HG02981 (cell line): ENCODE results near the gene SYNPR.
"Not testable (repeated sequence)": the region's sequence is repeated elsewhere in the genome, so short reads cannot be mapped to it uniquely, and the experiment has no call there.

Source experiments
- ATAC-seq: cut with Tn5 transposase; IDR thresholded peaks from one replicate; pipeline ENCODE4 v1.9.1; 2021; ENCODE audit warnings: mild to moderate bottlenecking, moderate library complexity; ENCODE audit not compliant: unreplicated experiment

The SYNPR gene

GRCh38 chr3:63278171-63279004 is at the start of gene SYNPR:
Gene SYNPR, plus strand, starts transcription at chr3:63278308.
- ATAC-seq = no peak

- peak; percentile 73 for ATAC-seq
Observed at GRCh38 chr3:63228677-63229076, 49.4 kb upstream of the SYNPR start.

- ATAC-seq = no peak
Observed at GRCh38 chr3:63230146-63230545, 48.0 kb upstream of the SYNPR start.

GRCh38 chr3:63231643-63232042 is 46.5 kb upstream of the SYNPR start:
- ATAC-seq = no peak

DNA sequence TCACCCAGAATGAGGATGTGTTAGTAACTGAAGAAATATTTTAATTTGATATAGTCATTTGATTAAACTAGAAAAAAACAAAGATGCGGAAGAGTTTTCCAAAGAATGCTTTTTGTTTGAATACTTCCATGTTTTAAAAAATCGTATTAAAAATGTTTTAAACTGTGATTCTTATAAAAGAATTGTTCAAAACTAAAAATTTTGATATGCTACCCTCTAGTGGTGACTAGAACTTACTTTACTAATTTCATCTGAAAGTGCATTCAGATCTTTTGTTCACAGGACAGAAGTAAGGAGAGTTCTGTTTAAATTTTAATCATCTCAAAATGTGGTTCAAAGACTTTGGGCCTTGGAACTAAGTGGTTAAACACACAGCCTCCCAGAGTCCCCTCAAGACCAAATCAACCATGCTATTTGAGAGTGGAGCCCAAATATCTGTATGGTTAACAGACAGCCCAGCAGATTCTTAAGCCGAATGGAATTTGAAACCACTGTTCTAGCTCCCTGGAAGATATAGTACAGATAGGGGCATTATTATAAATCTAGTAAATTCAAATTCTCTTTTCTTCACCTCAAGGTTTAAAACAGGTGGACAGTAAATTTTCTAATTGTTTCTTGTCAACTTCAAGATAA is 45.2 kb upstream of the SYNPR start:
- no peak for ATAC-seq

GRCh38 chr3:63240381-63240902 is 37.7 kb upstream of the SYNPR start:
- no peak for ATAC-seq

- no peak for ATAC-seq
Observed at GRCh38 chr3:63242124-63242523, 36.0 kb upstream of the SYNPR start.

- ATAC-seq = no peak
Observed at GRCh38 chr3:63244486-63244885, 33.6 kb upstream of the SYNPR start.

DNA sequence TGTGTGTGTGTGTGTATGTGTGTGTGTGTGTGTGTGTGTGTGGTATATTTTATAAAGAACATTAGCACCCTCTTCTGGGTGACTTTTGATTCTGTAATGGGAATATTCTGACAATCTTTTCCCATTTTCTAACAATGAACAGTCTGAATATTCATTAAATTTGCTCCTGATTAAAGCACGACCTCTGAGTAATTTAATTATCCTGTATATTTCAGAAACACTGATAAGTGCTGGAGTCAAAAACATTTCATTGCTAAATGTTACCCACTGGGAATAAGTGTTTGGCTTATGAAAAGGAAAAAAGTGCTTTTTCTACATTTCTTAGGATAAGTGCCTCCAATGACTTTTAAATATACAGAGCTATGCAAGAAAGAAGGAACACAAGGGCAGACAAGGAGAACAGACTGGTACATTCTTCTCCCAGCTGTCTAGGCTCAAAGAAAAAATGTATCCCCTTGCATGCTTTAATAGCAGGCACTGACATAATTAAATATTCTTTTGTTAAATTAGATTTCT is 32.3 kb upstream of the SYNPR start:
- no peak for ATAC-seq

DNA sequence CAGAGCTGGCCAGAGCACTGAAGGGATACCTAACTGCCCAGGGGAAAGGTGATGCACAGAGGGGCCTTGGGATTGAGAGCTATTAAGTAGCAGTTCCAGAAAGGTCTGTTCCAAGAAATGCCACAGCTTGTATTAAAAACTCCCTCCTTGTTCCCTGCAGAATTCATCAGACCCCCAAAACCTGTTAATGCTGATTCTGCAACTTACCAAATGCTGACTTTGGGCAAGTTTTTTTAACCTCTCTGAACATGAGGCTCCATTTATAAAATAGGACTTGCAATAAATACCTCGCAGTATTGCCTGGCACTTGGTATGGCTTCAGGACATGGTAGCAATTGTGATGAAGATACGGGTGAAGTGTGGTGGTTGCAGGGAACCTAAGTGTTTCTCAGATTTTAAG is 30.1 kb upstream of the SYNPR start:
- ATAC-seq = no peak

DNA sequence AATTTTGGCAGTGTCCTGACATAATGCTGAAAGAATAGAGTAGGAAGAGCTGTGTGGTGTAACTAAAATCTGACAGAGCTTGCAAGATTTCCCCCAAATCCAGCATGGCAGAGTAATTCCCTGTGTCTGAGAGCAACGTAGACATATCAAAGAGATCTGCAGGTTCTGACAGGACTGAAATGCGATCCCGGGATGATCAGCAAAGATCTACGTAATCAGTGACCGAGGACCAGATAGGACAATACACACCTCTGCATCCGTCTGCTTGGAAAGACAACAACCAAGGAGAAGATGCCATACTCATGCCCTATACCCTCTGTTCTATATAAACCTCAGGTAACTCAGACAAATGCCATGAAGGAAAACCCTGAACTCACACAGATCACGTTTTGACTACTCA is 26.6 kb upstream of the SYNPR start:
- ATAC-seq = no peak

DNA sequence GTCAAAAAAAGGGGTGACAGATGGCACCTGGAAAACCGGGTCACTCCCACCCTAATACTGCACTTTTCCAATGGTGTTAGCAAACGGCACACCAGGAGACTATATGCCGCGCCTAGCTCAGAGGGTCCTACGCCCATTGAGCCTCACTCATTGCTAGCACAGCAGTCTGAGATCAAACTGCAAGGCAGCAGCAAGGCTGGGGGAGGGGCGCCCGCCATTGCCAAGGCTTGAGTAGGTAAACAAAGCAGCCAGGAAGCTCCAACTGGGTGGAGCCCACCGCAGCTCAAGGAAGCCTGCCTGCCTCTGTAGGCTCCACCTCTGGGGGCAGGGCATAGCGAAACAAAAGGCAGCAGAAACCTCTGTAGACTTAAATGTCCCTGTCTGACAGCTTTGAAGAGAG is 22.3 kb upstream of the SYNPR start:
- not testable (repeated sequence) for ATAC-seq

- ATAC-seq = no peak
Observed at GRCh38 chr3:63264716-63265115, 13.4 kb upstream of the SYNPR start.

DNA sequence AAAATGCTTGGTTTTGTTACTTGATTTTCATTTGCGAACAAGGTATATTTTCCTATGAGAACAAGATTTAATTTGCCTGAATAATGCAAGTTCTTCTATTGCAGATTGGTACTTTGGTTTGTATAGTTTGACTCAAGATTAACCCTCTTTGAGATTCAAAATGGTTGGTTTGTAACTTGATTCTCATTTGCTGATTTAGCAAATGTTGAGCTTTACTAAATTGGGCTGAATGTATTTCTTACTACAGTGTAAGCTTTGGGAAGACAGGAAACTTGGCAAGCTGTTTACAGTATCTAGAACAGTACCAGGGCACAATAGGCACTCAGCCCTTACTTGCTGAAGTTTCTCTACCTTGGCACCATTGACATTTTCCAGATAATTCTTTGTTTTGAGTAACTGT is 3.7 kb upstream of the SYNPR start:
- ATAC-seq = no peak

DNA sequence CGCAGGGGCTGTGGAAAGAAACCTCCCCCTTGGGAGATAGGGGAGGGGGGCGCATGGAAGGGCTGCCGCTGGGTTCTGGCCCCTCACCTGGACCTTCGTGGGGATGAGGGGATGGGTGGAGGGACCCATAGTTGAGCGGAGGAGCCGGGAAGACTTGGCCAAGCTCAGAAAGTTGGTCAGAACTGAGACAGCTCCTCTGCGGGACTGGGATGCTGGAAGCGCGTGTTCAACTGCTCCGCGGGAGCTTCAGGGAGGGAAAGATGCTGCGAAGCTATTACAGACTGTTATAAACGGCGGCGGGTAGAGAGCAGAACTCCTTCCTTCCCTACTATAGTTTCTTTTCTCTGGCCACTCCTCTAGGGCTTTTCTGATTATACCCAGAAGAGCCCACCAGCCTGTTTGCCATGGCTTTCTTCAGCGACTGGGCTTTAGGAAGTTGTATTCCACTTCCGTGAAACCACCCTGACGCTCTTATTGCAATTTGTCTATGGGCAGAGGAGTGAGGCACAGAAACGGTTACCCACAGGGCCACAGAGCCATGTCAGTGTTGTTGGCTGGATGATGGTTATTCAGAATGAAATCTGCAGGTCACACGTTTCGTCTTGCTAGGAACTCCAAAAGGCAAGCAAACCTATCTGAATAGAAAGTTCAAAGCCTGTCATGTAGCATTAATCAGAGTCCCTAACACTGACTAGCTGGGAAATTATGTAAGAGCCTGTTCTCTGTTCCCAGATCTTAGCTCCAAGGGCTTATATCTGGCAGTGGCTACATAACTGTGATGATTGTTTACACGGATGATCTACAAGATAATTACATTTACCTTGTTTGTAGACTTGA is 1.1 kb downstream of the SYNPR start:
- ATAC-seq = no peak

DNA sequence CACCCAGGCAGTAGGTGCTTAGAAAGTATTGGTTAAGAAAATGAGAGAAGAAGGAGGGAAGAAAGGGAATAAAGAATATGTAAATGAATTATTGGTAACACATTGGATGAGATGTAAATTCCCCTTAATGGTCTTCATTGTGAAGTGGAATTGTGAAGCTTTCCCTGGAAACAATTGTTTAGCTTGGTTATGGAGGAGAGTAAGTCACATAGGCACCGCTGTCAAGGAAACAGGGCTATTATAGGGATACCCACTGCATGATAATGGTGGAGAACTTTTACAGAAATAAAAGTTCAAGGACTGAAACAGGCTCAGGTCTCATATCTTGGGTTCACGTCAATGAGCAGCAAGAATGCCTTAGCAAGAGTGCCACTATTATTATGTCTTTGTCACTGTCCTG is 9.5 kb downstream of the SYNPR start:
- ATAC-seq = no peak

DNA sequence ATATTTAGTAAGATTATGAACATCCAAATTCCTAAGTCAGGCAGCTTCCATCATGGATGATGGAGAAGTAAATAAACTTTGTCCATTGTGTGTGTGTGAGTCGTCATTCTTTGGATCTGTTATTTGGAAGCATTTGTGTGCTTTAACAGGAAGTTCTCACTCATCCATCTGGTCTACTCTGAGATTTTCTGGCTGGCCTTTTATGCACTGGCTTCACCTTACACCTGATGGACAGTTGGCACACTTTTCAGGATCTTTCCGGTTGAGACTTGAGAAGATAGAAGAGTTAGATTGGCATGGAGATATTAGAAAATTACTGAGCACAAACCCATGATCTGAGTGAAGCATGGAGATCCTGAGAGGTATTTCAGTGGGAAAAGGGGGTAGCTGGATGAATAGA is 12.6 kb downstream of the SYNPR start:
- ATAC-seq = no peak

- ATAC-seq = no peak
Observed at GRCh38 chr3:63294332-63294731, 16.2 kb downstream of the SYNPR start.

GRCh38 chr3:63295356-63295755 is 17.2 kb downstream of the SYNPR start:
- ATAC-seq = no peak

GRCh38 chr3:63295806-63296205 is 17.7 kb downstream of the SYNPR start:
- ATAC-seq = no peak

DNA sequence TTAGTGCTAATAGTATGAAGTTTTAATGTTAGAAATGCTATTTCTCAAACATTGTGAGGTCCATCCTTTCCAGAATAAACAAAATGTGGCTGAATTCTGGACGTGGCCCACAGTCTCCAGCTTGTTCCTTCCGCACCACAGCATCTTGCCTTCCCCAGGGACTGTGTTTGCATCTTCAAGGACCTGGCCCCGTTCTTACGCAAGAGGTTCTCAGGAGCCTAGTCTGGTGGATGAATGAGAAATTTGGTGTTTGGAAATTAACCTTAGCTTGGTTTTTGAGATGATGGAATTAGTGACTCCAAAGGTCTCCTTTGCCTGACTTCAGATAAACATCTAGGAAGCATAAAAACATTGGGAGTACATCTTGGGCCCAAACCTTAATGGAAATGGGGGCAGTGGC is 18.1 kb downstream of the SYNPR start:
- ATAC-seq = no peak
